Hematopoietic multipotent progenitor cell treated with erythropoietin and hydrocortisone succinate and interleukin-3 and kit ligand, for 15 days (in vitro differentiated cells): ENCODE results near the gene FIG4.
A peak's percentile ranks its signal among the peaks of the same experiment; 100 is the strongest.
"Not testable (repeated sequence)": the region's sequence is repeated elsewhere in the genome, so short reads cannot be mapped to it uniquely, and the experiment has no call there.

Experiments used
- DNase-seq: peaks from one replicate; pipeline ENCODE4 v3.0.0-alpha.2; 2015; ENCODE audit warnings: low spot score

FIG4 gene

GRCh38 chr6:109760208-109760607 is 69.1 kb downstream of the FIG4 start:
- DNase-seq = no peak

- no peak for DNase-seq
These were observed 71.1 kb downstream of the FIG4 start for GRCh38 chr6:109762166-109762565.

- DNase-seq = no peak
These were observed 71.8 kb downstream of the FIG4 start for GRCh38 chr6:109762769-109763441.

- no peak for DNase-seq
These were observed 75.1 kb downstream of the FIG4 start for GRCh38 chr6:109766167-109766566.

- no peak for DNase-seq
These were observed 76.9 kb downstream of the FIG4 start for GRCh38 chr6:109767961-109768360.

GRCh38 chr6:109768485-109768884 is 77.4 kb downstream of the FIG4 start:
- no peak for DNase-seq

GRCh38 chr6:109769213-109769612 is 78.1 kb downstream of the FIG4 start:
- no peak for DNase-seq

GRCh38 chr6:109770047-109770446 is 79.0 kb downstream of the FIG4 start:
- DNase-seq = no peak

- no peak for DNase-seq
These were observed 79.7 kb downstream of the FIG4 start for GRCh38 chr6:109770779-109771178.

- DNase-seq = not testable (repeated sequence)
These were observed 81.1 kb downstream of the FIG4 start for GRCh38 chr6:109771939-109772755.

GRCh38 chr6:109772883-109773431 is 81.9 kb downstream of the FIG4 start:
- DNase-seq = no peak

GRCh38 chr6:109781001-109781400 is 89.9 kb downstream of the FIG4 start:
- DNase-seq = no peak

- no peak for DNase-seq
These were observed 91.4 kb downstream of the FIG4 start for GRCh38 chr6:109782491-109782999.

GRCh38 chr6:109783250-109783986 is 92.3 kb downstream of the FIG4 start:
- no peak for DNase-seq

- no peak for DNase-seq
These were observed 96.2 kb downstream of the FIG4 start for GRCh38 chr6:109787312-109787711.

- no peak for DNase-seq
These were observed 97.6 kb downstream of the FIG4 start for GRCh38 chr6:109788687-109789086.

GRCh38 chr6:109790131-109790530 is 99.0 kb downstream of the FIG4 start:
- DNase-seq = no peak

- no peak for DNase-seq
These were observed 100.2 kb downstream of the FIG4 start for GRCh38 chr6:109791301-109791700.

- DNase-seq = no peak
These were observed 101.9 kb downstream of the FIG4 start for GRCh38 chr6:109793021-109793420.

GRCh38 chr6:109793792-109794191 is 102.7 kb downstream of the FIG4 start:
- peak; percentile 63 for DNase-seq

GRCh38 chr6:109794201-109794923 is 103.3 kb downstream of the FIG4 start:
- DNase-seq = no peak
